Loucy (cell line): ENCODE data around the gene GRAMD4.

Experiments
- EZH2phosphoT487 ChIP-seq: fragments of 200-600 bp; IDR thresholded peaks from 2 replicates; pipeline ENCODE4 v1.6.1; 2018; ENCODE audit warnings: antibody characterized with exemption, mild to moderate bottlenecking, moderate library complexity, borderline replicate concordance
- TF ChIP-seq, protein P1 (sequence below): fragments of 200-600 bp; sonication (generic); conservative IDR thresholded peaks from 2 replicates; pipeline ENCODE4 v1.5.1; 2014; ENCODE audit warnings: mild to moderate bottlenecking, antibody characterized with exemption, low read length

DNA sequence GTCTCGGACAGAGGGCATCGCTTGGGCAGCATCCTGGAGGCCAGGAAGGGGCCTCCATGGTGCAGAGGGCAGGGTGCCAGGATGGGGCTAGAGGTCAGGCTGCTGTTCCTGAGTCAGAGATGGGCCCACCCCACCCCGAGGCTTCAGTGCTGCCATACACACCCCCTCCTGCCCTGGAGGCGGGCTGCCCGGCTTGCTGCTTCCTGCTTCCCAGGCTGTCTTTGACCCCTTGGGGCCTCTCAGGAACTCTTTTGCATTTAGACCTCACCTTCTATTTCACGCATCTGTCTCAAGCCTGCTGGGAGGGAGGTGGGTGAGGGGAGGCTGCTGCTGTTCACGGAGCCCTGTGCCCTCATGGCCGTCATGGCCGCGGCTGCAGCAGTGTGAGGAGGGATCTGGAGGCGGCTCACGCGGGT lies 6.6 kb upstream of the GRAMD4 start:
- TF ChIP-seq, protein P1, sequence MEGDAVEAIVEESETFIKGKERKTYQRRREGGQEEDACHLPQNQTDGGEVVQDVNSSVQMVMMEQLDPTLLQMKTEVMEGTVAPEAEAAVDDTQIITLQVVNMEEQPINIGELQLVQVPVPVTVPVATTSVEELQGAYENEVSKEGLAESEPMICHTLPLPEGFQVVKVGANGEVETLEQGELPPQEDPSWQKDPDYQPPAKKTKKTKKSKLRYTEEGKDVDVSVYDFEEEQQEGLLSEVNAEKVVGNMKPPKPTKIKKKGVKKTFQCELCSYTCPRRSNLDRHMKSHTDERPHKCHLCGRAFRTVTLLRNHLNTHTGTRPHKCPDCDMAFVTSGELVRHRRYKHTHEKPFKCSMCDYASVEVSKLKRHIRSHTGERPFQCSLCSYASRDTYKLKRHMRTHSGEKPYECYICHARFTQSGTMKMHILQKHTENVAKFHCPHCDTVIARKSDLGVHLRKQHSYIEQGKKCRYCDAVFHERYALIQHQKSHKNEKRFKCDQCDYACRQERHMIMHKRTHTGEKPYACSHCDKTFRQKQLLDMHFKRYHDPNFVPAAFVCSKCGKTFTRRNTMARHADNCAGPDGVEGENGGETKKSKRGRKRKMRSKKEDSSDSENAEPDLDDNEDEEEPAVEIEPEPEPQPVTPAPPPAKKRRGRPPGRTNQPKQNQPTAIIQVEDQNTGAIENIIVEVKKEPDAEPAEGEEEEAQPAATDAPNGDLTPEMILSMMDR: no peak
- no peak for TF ChIP-seq EZH2phosphoT487
